ENCODE results near the gene EDAR. TPM values are rescaled to one million over a fixed set of nuclear protein-coding genes. Genes with fewer than 3 reads are reported as not detected.

Gene EDAR
- 1 to 10 TPM in 1 of 6 experiments, under 1 TPM in 5; 0.06 to 1.6 (median 0.28) TPM for total RNA-seq
- long read RNA-seq: 0 reads

DNA sequence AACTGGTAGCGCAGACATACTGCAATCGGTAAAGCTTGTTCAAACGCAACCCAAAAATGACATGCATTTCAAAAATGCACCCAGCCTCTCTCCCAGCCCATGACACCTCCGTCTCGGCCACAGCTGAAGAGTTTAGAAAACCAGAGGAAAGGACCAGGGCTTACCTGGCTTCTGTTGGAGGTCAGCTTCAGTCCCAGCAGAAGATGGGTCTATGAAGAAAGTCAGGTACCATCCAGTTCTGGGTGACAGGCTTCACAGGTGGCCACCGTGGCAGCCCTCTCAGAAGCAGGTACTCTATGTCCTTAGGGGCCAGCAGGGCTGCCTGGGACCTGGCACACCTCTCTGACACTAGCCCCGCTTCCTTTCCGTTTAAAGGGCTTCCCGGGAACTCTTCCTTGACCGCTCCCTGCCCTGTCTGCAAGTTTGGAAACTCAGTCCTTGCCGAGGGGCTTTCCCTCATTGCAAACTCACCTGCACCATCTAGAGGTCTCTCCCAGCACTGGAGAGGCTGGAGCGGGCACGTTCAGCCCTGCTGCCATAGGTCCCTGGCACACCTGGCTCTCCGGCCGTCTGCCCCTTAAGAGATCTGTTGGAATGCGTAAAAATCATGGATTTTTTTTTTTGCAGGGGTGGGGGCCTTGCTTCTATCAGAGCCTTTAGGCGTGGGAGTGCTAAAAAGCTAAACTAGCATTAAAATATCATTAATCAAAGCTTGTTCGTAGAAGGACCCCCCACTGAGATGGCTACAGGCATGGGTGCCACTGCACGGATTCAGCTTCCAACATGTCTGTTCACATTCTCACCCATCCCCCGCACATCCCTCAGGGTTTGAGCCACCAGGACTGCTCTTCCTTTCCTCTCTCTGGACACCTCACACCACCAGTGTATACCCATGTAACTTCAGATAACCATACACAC, at the start of gene EDAR:
Gene EDAR, minus strand, starts transcription at position 425 of the 918 bp plus-strand sequence. CDS start 58,206 bp downstream, outside the sequence.
- 36% methylated on average over 11 of the region's 20 CpGs for WGBS (ENCODE audit: insufficient coverage, low coverage, low lambda C conversion rate, missing lambda C conversion rate)
- Histone ChIP-seq H3K27ac (no peak within 1 kb of the TSS), H3K4me1 (peaks cover 0 to 26% (median 2%) of the 10 kb centered on the region in 4 donors), H3K9me3 (no peaks in the 10 kb centered on the region), H3K4me3 (peak within 1 kb of the TSS; percentile 19 to 27 (median 23)), H3K36me3 (no peaks in the 10 kb centered on the region), H3K27me3 (no peaks in the 10 kb centered on the region)
- peak in 2 of 3 donors; percentile 59 to 79 for DNase-seq
- TF ChIP-seq, protein P1, sequence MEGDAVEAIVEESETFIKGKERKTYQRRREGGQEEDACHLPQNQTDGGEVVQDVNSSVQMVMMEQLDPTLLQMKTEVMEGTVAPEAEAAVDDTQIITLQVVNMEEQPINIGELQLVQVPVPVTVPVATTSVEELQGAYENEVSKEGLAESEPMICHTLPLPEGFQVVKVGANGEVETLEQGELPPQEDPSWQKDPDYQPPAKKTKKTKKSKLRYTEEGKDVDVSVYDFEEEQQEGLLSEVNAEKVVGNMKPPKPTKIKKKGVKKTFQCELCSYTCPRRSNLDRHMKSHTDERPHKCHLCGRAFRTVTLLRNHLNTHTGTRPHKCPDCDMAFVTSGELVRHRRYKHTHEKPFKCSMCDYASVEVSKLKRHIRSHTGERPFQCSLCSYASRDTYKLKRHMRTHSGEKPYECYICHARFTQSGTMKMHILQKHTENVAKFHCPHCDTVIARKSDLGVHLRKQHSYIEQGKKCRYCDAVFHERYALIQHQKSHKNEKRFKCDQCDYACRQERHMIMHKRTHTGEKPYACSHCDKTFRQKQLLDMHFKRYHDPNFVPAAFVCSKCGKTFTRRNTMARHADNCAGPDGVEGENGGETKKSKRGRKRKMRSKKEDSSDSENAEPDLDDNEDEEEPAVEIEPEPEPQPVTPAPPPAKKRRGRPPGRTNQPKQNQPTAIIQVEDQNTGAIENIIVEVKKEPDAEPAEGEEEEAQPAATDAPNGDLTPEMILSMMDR (IDR thresholded peaks at IDR 0.05): peak; percentile 52 to 67 (median 64)
- TF ChIP-seq POLR2A (IDR thresholded peaks at IDR 0.05): no peak
- intact Hi-C loops (cut with DNase I): no loop called here
- peak; percentile 71 to 85 (median 80) for ATAC-seq

DNA sequence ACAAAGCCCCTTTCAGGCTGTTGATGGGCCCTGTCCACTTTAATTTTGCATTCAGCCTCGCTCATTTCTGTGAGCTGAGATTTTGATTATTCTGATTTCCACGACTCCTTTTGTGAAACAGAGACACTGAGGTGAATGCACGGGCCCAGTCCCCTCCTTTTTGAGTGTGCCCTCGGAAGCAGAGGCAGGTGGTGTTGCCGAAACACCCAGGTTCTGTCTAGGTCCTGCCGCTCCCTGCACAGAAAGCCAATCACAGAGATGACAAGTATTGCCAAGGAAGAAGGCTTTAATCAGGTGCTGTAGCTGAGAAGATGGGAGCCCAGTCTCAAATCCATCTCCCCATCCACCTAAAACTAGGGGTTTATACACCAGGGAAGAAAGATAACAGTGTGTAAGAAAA, 44.2 kb upstream of the EDAR start:
- Histone ChIP-seq H3K4me3 (no peak overlapping the region), H3K9me3 (no peaks in the 10 kb centered on the region), H3K27ac (no peak overlapping the region), H3K4me1 (peaks cover 0 to 4% (median 1%) of the 10 kb centered on the region in 4 donors), H3K36me3 (no peaks in the 10 kb centered on the region), H3K27me3 (no peaks in the 10 kb centered on the region)
- ATAC-seq (no peak), DNase-seq (no peak)
- intact Hi-C loops (cut with DNase I): no loop called here
- 94% methylated on average over 5 of the region's 6 CpGs for WGBS (ENCODE audit: insufficient coverage, low coverage, low lambda C conversion rate, missing lambda C conversion rate)
- TF ChIP-seq POLR2A (IDR thresholded peaks at IDR 0.05): no peak
- TF ChIP-seq, protein P1 (IDR thresholded peaks at IDR 0.05): no peak

DNA sequence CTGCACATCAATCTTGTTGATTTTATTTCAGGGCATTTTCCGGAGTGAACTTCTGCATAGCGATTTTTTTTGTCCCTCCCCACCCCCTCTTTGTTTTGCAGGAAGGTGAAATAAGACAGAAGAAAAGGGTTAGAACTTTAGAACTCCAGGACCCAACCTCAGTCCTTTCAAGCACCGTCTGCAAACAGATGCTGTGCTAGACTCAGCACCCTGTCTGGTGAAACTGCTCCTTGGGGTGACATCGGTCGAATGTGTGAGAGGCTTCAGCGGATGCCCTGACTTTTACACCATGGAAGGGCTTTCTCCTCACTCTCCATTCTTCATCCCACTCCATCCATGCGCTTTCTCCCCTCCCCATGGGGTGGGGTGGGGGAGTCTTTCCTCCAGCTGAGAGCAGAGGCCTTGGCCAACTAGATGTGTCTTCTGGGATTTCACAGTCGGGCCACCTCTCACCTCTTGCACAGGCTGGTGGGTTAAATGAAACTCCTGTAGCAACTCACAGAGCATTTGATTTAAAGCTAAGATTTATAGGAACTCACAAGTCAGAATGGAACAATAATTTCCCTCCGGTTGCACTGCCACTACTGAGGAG, 43.3 kb upstream of the EDAR start:
- WGBS (ENCODE audit: insufficient coverage, low coverage, low lambda C conversion rate, missing lambda C conversion rate): 56% methylated on average over 7 of the region's 9 CpGs
- ATAC-seq (no peak), DNase-seq (peak in 1 of 3 donors; percentile 40)
- TF ChIP-seq, protein P1 (IDR thresholded peaks at IDR 0.05): no peak
- TF ChIP-seq POLR2A (IDR thresholded peaks at IDR 0.05): no peak
- peak overlapping the region in 2 of 3 donors; percentile 48 to 54 for H3K4me3 ChIP-seq
- H3K27me3 ChIP-seq: no peaks in the 10 kb centered on the region
- no peaks in the 10 kb centered on the region for H3K9me3 ChIP-seq
- intact Hi-C loops (cut with DNase I): no loop called here
- no peaks in the 10 kb centered on the region for H3K36me3 ChIP-seq
- peaks cover 0 to 4% (median 1%) of the 10 kb centered on the region in 4 donors for H3K4me1 ChIP-seq
- H3K27ac ChIP-seq: peak overlapping the region in 1 of 3 donors; percentile 15

DNA sequence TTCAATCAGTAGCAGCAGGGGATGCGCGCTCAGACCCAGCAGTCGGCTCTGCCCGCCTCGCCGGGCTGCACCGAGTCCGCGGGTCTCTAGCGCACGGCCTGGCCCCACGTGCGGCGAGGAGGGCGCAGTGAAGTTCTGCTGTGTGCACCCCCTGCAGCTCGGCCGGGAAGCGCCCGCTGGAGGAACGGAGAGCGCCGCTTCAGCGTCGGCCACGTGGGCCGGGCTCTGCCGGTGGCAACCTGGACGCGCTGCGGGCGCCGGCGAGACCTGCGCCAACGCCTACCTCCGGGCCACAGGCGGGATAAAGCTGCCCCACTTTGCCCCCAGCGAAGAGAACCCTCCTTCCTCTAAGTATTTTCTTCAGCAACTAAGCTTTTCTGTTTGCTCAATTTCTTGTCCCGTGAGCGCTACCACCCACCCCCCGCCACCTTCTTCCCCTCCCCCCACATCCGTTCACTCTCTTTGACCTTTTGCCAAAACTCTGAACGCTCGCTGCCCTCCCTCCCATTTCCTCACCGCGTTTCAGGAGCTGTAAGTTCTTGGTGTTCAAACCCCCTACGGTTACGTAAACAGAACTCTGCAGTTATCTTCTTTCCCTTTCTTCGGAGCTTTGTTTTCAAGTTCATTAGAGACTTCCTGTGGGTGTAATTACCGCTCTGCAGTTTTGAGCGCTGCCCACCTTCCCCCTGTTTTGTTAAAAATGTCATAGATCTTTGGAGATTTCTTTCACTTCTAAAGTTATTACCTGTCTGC, 42.6 kb upstream of the EDAR start:
- intact Hi-C loops (cut with DNase I): no loop called here
- ATAC-seq: peak; percentile 85 to 92 (median 89)
- H3K27ac ChIP-seq: peak overlapping the region in 2 of 3 donors; percentile 13 to 15
- H3K4me3 ChIP-seq: peak overlapping the region; percentile 46 to 54 (median 48)
- peak; percentile 66 to 73 (median 67) for DNase-seq
- 8% methylated on average over 17 of the region's 51 CpGs for WGBS (ENCODE audit: insufficient coverage, low coverage, low lambda C conversion rate, missing lambda C conversion rate)
- TF ChIP-seq, protein P1 (IDR thresholded peaks at IDR 0.05): no peak
- no peak for TF ChIP-seq POLR2A (IDR thresholded peaks at IDR 0.05)
- H3K9me3 ChIP-seq: no peaks in the 10 kb centered on the region
- H3K27me3 ChIP-seq: no peaks in the 10 kb centered on the region
- peaks cover 0 to 4% (median 1%) of the 10 kb centered on the region in 4 donors for H3K4me1 ChIP-seq
- no peaks in the 10 kb centered on the region for H3K36me3 ChIP-seq
